Stimulated activated CD8-positive, alpha-beta memory T cell treated with anti-CD3 and anti-CD28 coated beads, Interleukin-4, amount 100 ng/mL, for 4 hours (primary cell): ENCODE data around the gene SPSB4.

Source experiments
- DNase-seq, 2 donors: peaks; one replicate each; pipeline ENCODE4 v3.0.0-alpha.2; 2020; ENCODE audit warnings: low read depth in 2 of 2, low spot score in 1 of 2

The SPSB4 gene

DNA sequence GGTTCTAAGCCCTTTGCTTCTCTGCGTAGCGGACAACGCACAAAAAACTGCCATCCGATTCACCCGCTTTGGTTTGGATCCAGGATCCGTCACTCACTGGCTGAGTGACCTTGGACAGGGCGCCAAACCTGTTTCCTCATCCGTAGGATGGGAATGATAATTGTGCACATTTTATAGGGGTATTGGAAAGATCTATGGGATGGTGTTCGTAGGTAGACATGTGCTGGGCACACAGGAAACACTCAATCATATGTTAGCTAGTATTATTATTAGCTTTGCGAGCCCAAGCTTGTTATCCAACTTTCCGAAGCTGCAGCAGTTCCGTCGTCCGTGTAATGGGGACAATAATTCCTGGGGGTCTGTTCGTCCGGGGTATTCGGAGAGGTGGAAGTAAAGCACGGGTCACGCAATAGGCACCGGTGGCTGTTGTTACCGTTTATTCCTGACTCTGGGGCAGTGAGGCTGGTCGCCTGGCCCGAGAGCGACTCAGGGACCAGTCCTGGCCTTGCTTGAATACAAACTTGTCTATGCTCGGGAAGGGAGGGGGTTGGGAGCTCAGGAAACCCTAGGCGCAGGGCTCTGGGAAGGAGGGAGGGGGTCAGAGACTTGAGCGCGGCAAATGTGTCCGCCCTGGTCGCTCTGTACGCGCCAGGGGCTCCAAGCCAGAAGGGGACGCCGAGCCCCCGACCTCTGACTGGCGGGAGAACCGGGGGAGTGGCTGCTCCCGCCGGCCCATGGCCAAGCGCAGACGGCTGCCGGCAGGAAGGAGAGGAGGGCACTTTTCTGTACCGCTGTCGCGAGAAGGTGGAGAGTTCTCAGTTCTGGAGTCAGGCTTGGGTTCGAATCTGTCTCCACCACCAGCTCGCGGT is 1.3 kb downstream of the SPSB4 start:
- no peak for DNase-seq

DNA sequence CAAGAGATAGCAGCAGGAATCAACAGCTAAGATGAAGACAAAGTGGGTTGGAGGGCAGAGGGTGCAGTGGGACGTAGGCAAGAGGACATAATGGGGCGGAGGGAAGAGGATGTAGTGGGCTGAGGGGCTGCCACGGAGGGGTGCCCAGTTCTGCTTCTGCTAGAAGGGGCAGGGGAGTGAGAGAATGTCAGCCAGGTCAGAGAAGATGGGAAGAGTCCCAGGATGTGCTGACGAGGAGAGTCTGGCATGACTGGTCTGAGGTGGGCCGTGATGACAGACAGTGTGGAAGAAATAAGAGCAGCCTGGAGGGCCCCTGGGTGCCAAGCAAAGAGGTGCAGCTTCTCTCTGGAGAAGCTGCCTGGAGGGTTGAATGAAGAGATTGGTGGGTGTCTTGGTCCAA is 4.0 kb downstream of the SPSB4 start:
- no peak for DNase-seq

GRCh38 chr3:141055536-141056445 is 4.6 kb downstream of the SPSB4 start:
- no peak for DNase-seq

DNA sequence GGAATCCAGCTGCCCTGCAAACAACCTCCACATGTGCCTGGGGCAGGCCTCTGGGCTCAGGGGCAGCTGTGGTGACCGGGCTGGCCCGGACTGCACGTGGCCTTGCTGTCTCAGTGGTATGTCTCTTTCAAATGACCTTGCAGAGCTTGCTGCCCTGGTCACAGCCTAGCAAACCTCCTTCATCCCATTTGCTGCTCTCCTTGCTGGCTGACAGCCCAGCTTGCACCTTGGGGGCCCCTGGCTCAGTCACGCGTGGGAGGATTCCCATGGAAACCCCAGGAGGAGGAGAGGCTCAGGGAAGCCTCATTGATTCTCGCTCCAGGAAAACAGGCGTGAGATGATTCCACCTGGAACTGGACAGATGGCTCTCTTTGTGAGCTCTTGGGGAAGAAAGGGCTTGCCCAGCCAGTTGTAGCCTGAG is 5.6 kb downstream of the SPSB4 start:
- no peak for DNase-seq

GRCh38 chr3:141057436-141057835 is 6.3 kb downstream of the SPSB4 start:
- no peak for DNase-seq

GRCh38 chr3:141057946-141058800 is 7.0 kb downstream of the SPSB4 start:
- no peak for DNase-seq

- no peak for DNase-seq
Measured at GRCh38 chr3:141058996-141059395, 7.8 kb downstream of the SPSB4 start.

- DNase-seq: no peak
Measured at GRCh38 chr3:141059816-141060215, 8.7 kb downstream of the SPSB4 start.

GRCh38 chr3:141060327-141060726 is 9.2 kb downstream of the SPSB4 start:
- no peak for DNase-seq

DNA sequence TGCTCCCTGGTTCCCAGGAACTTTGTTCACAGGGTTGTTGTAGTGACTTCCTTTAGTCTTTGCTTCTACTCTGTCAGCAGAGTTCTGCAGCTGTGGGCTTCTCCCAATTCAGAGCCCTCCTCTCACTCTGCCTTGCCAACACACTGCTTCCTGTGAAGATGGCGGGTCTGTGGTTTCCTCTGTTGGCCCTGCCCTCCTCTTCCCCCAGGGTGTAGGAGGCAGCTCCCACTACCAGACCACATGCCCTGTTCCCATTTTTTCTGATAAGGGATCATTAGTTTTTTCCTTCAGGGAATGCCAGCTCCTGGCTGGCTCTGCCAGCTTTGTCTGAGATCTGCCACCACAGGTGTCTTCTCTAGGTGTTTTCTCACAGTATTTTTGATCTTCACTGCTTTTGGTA is 12.7 kb downstream of the SPSB4 start:
- DNase-seq: no peak

DNA sequence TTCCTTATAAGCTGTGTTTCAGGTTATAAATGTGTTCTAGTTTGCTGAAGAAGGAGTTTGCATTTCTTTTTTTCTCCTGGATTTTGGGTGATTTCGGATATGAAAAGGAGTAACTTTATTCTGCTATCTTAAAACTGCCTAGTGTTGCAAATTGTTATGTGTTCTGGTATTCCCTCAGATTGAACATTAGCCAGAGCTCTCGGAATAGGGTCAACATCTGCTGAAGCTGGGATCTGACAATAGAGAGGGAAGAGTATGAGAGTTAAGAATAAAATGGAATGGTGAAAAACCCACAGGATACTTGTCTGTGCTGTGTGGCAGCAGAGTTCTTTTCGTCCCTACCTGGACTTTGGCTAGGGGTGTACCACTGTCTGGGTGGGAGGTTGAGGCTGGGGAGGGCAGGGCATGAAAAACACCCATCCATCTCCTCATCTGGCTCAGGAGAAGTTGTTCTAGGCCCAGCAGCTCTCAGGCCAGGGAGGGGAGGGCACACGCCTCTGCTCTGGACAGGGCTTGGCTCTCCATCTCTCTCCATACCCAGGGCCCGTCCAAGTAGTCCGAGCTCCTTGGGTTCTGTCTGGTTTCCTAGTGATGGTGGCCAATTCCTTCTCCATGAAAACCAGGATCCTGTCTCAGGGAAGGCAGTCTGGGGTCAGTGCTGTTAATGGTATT is 13.2 kb downstream of the SPSB4 start:
- no peak for DNase-seq

GRCh38 chr3:141065258-141065657 is 14.1 kb downstream of the SPSB4 start:
- no peak for DNase-seq

DNA sequence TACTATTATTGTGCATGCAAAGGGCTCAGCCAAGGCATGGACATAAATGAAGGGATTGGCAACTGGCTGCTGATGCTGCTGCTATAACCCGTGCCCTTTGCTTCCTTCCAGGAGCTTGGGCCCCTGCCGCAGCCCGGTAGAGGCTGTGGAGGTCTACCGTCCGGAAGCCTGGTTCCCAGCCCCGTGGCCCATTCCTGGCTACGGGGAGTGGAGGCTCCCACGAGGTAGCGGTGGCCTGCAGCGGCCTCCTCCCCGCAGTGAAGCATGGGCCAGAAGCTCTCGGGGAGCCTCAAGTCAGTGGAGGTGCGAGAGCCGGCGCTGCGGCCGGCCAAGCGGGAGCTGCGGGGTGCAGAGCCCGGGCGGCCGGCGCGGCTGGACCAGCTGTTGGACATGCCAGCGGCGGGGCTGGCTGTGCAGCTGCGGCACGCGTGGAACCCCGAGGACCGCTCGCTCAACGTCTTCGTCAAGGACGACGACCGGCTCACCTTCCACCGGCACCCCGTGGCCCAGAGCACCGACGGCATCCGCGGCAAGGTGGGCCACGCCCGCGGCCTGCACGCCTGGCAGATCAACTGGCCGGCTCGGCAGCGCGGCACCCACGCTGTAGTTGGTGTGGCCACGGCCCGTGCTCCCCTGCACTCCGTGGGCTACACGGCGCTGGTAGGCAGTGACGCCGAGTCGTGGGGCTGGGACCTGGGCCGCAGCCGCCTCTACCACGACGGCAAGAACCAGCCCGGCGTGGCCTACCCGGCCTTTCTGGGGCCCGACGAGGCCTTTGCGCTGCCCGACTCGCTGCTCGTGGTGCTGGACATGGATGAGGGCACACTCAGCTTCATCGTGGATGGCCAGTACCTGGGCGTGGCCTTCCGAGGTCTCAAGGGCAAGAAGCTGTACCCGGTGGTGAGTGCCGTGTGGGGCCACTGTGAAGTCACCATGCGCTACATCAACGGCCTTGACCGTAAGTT is 15.0 kb downstream of the SPSB4 start:
- no peak for DNase-seq

DNA sequence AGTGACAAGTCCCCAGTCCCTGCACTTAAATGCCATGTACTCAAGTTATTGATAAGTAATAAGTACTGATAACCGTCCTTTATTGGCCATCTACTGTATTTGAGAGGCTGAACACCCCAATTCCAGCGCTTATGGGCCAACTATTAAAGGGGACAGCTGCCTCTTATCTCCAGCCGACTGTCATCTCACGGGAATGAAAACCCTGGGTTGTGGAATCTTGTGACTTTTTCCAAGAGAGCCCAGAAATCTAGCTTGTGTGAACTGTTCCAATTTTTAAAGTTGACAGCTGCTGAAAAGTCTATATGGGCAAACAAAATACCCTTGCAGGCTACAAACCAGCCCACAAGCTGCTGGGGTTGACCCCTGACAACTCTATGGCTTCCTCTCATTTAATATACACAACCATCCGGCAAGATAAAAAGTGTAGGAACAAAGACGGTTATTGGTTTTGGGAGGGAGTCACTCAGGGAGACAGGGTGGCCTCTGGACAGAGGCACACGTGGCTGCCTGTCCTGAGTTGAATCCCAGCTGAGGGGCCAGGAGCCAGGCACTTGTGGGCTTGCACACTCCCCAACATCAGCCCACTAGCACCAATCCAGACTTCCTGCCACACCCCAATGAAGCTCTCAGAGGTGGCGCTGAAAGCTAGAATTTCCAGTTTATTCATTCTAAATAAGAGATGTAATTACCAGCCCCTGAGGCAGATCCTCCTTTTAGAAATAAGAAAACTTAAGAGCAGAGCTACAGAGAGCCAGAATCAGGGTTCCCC is 16.2 kb downstream of the SPSB4 start:
- DNase-seq: no peak

DNA sequence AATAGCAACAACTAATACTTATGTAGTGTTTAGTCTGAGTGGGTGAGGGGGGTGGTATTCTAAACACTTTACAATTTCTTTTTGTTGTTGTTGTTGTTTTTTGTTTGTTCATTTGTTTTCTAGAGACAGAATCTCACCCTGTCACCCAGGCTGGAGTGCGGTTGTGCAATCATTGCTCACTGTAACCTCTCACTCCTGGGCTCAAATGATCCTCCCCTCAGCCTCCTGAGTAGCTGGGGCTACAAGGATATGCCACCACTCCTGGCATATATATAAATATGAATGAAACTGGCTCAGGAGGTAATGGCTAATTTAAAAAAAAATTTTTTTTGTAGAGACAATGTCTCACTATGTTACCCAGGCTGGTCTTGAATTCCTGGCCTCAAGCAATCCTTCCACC is 19.1 kb downstream of the SPSB4 start:
- DNase-seq: no peak

- DNase-seq: no peak
Measured at GRCh38 chr3:141070727-141071357, 19.7 kb downstream of the SPSB4 start.

- DNase-seq: no peak
Measured at GRCh38 chr3:141071681-141072260, 20.6 kb downstream of the SPSB4 start.

DNA sequence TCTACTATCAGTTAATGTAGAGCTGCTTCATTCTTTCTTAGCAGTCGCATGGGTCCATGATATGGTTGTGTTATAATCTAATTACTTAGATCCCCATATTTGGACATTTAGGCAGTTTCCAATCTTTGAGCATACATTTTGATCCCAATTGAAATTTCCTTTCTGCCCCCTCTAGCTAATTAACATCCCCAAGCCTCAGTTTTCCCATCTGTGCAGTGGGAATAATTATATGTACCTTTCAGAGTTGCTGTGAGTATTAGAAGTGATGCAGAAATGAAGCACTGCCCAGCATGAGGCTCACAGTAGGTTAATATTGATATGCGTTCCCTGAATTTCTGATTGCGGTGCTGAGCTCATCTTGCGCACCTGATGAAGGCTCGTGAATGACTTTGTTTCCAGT is 21.8 kb downstream of the SPSB4 start:
- DNase-seq: no peak
